NB4 (cell line): ENCODE data around the gene ZNF512B.

ENCODE experiments used
- DNase-seq: peaks from one replicate; pipeline ENCODE4 v3.0.0; 2010; ENCODE audit warnings: low read depth
- H3K4me3 ChIP-seq: one replicate; pipeline ENCODE4 v1.5.1; 2011; ENCODE audit warnings: mild to moderate bottlenecking, low read depth, low read length, moderate library complexity
- CTCF ChIP-seq: IDR thresholded peaks from one replicate; pipeline ENCODE4 v1.5.1; 2012; ENCODE audit warnings: low read depth, low read length
- MAX ChIP-seq: IDR thresholded peaks from 2 replicates; pipeline ENCODE4 v1.6.1; 2011; ENCODE audit warnings: low read depth, low read length
- MYC ChIP-seq: IDR thresholded peaks from 2 replicates; pipeline ENCODE4 v1.6.1; 2011; ENCODE audit warnings: low read depth, low read length
- POLR2A ChIP-seq: IDR thresholded peaks from 2 replicates; pipeline ENCODE4 v1.6.1; 2011; ENCODE audit warnings: mild to moderate bottlenecking; ENCODE audit not compliant: insufficient read length; ENCODE audit errors: extremely low read depth

The ZNF512B gene

GRCh38 chr20:64009811-64010387 lies 40.2 kb upstream of the ZNF512B start:
- no peak for DNase-seq
- no peak overlapping the region for H3K4me3 ChIP-seq
- no peak for TF ChIP-seq POLR2A
- TF ChIP-seq CTCF: no peak
- no peak for TF ChIP-seq MYC
- no peak for TF ChIP-seq MAX

GRCh38 chr20:64006902-64007301 lies 37.2 kb upstream of the ZNF512B start:
- TF ChIP-seq MAX (no peak), POLR2A (no peak), MYC (no peak), CTCF (no peak)
- no peak for DNase-seq
- H3K4me3 ChIP-seq: no peak overlapping the region

GRCh38 chr20:64006490-64006889 lies 36.8 kb upstream of the ZNF512B start:
- DNase-seq: no peak
- TF ChIP-seq CTCF: no peak
- no peak for TF ChIP-seq MYC
- TF ChIP-seq POLR2A: no peak
- TF ChIP-seq MAX: no peak
- H3K4me3 ChIP-seq: no peak overlapping the region

GRCh38 chr20:64005394-64005793 lies 35.7 kb upstream of the ZNF512B start:
- DNase-seq: peak; percentile 25
- no peak for TF ChIP-seq POLR2A
- no peak for TF ChIP-seq CTCF
- no peak for TF ChIP-seq MAX
- no peak for TF ChIP-seq MYC

GRCh38 chr20:64003960-64004725 lies 34.4 kb upstream of the ZNF512B start:
- H3K4me3 ChIP-seq: no peak overlapping the region
- no peak for DNase-seq
- TF ChIP-seq MYC (no peak), CTCF (no peak), MAX (no peak), POLR2A (no peak)

More at GRCh38 chr20:64005394-64005793, 35.7 kb upstream of the ZNF512B start:
- no peak overlapping the region for H3K4me3 ChIP-seq
